D721Med (cell line): Measurements from ENCODE around the gene EFTUD2.

Experiments used
- DNase-seq: peaks from one replicate; pipeline ENCODE4 v3.0.0; 2011; ENCODE audit warnings: low spot score; ENCODE audit not compliant: insufficient read length
- FAIRE-seq: peaks from 2 replicates; lab custom pipeline; 2011; peaks lifted over from hg19 to GRCh38; lab: Jason Lieb, UNC
- CTCF ChIP-seq: IDR thresholded peaks from 2 replicates; pipeline ENCODE4 v1.5.1; 2012; ENCODE audit warnings: mild to moderate bottlenecking, control low read depth; ENCODE audit not compliant: insufficient read depth; ENCODE audit errors: missing control alignments

EFTUD2 gene

GRCh38 chr17:44894642-44895041, 4.6 kb downstream of the EFTUD2 start:
- DNase-seq = no peak
- no peak for TF ChIP-seq CTCF
- no peak for FAIRE-seq

DNA sequence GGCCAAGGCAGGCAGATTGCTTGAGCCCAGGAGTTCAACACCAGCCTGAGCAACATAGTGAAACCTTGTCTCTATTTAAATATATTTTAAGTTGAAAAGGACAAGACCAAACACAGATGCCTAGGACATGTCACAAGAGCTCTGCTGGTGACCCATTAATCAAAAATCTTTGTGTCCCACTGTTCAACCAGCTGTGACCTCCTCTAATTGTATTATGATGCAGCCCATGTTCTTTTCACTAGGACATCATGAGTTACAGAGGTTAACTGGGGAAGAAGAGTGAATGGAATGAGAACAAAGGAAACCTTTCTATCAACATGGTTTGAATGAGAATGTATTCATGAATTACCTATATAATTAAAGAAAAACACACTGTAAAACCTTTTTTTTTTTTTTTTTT, 7.0 kb downstream of the EFTUD2 start:
- FAIRE-seq (no peak), DNase-seq (no peak)
- no peak for TF ChIP-seq CTCF

GRCh38 chr17:44889003-44889402, 10.2 kb downstream of the EFTUD2 start:
- TF ChIP-seq CTCF = no peak
- DNase-seq (no peak), FAIRE-seq (no peak)

GRCh38 chr17:44887971-44888954, 11.0 kb downstream of the EFTUD2 start:
- FAIRE-seq (no peak), DNase-seq (no peak)
- no peak for TF ChIP-seq CTCF

GRCh38 chr17:44887016-44887415, 12.2 kb downstream of the EFTUD2 start:
- DNase-seq (no peak), FAIRE-seq (no peak)
- no peak for TF ChIP-seq CTCF

DNA sequence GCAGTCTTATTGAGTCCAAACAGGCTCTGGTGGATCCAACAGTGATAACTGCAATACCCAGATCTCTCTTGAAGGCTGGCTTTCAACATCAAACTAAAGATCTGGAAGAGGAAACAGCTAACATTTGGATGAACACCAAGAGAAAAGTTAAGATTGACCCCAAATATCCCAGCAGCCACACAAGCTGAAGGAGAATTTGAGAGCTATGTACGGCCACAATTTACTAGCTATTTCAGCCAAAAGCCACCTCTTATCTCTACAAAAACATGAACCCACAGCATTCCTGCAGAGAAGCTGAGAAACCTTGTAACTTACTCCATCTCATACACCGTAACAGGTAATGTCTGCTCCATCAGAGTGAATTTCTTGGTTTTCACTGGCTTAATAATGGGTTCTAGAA, 14.3 kb downstream of the EFTUD2 start:
- no peak for TF ChIP-seq CTCF
- no peak for FAIRE-seq

GRCh38 chr17:44881145-44881544, 18.1 kb downstream of the EFTUD2 start:
- no peak for FAIRE-seq
- no peak for DNase-seq
- no peak for TF ChIP-seq CTCF

More for the DNA sequence above, 14.3 kb downstream of the EFTUD2 start:
- DNase-seq = no peak
